ENCODE measurements around the gene VPS41. TPM values are rescaled to one million over a fixed set of nuclear protein-coding genes. Genes with fewer than 3 reads are reported as not detected.

VPS41 gene
- total and polyA plus RNA-seq, 11 donors, result 6.0 to 55.8 (median 42.8) TPM

DNA sequence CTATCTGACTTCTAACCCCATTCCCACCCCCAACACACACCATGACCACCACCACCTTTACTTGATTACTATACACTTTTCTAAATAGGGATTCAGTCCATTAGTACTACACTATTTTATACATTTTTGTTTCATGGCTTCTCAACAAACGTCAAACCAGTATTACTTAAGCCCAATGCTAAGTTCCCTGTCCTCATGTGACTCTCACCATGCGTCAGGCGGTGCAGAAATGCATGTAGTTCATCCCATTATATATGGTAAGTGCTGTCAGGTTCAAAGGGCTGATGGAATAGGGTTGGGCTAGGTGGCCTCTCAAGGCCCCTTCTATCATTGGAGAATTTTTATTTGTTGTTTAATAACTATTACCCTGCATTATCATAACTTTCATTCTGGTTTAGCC lies 19.5 kb upstream of the VPS41 start:
- intact Hi-C loops (cut with DNase I), result loop anchor here in 2 of 10 donors (5.0 to 10.0 kb wide), 2 partner anchors 134 to 396 kb away; no protein-coding TSS in a partner anchor
- WGBS, 4 donors, result 91 to 94% (median 93%) methylated on average over 3 of the region's 3 CpGs

GRCh38 chr7:38927751-38928150 lies 18.8 kb upstream of the VPS41 start:
- no peak for DNase-seq
- Histone ChIP-seq H3K27me3 (peaks cover 0 to 5% (median 0%) of the 10 kb centered on the region in 9 donors), H3K9me3 (no peaks in the 10 kb centered on the region), H3K36me3 (no peaks in the 10 kb centered on the region), H3K27ac (no peak overlapping the region), H3K4me3 (no peak overlapping the region), H3K4me1 (no peaks in the 10 kb centered on the region)
- WGBS, 4 donors, result 70 to 76% (median 71%) methylated on average over 5 of the region's 5 CpGs
- intact Hi-C loops (cut with DNase I), result loop anchor here in 2 of 10 donors (5.0 to 10.0 kb wide), 2 partner anchors 133 to 395 kb away; no protein-coding TSS in a partner anchor
- ATAC-seq, result no peak
- TF ChIP-seq POLR2A (IDR thresholded peaks at IDR 0.05) (no peak), CTCF (IDR thresholded peaks at IDR 0.05) (no peak)

More for the DNA sequence above, 19.5 kb upstream of the VPS41 start:
- H3K4me1 ChIP-seq, result no peaks in the 10 kb centered on the region
- DNase-seq (no peak), ATAC-seq (no peak)
- no peak overlapping the region for H3K4me3 ChIP-seq
- peaks cover 0 to 5% (median 0%) of the 10 kb centered on the region in 9 donors for H3K27me3 ChIP-seq
- H3K9me3 ChIP-seq, result no peaks in the 10 kb centered on the region
- no peak overlapping the region for H3K27ac ChIP-seq
- TF ChIP-seq CTCF (IDR thresholded peaks at IDR 0.05) (no peak), POLR2A (IDR thresholded peaks at IDR 0.05) (no peak)
- no peaks in the 10 kb centered on the region for H3K36me3 ChIP-seq

- Histone ChIP-seq H3K27me3 (peaks cover 0 to 3% (median 0%) of the 10 kb centered on the region in 9 donors), H3K36me3 (no peaks in the 10 kb centered on the region), H3K27ac (no peak overlapping the region), H3K4me3 (no peak overlapping the region), H3K9me3 (no peaks in the 10 kb centered on the region), H3K4me1 (no peaks in the 10 kb centered on the region)
- intact Hi-C loops (cut with DNase I), result loop anchor here in 1 of 10 donors (10.0 kb wide), 1 partner anchor 126 kb away; no protein-coding TSS in a partner anchor
- ATAC-seq, result no peak
- 72 to 82% (median 80%) methylated on average over 3 of the region's 3 CpGs for WGBS, 4 donors
- no peak for TF ChIP-seq CTCF (IDR thresholded peaks at IDR 0.05)
- no peak for TF ChIP-seq POLR2A (IDR thresholded peaks at IDR 0.05)
- DNase-seq, result no peak
Measured at GRCh38 chr7:38920731-38921130, 11.7 kb upstream of the VPS41 start.

DNA sequence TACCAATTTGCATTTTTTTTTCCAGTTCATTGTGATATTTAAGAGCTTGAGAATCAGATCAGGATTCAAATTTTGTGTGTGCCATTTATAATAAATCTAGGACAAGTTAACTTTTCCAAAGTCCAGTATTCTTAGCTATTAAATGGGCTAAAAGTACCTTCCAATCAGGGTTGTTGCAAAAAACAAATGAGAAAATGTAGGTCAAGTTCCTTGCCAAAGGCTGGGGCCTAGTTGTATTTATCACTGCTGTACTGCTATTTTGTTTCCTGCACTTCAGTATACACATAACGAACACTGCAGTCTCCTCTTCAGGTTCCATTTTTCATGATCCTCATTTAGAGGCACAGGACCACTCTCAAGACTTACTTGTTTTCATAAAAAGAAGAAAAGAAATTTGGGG lies 7.4 kb upstream of the VPS41 start:
- TF ChIP-seq POLR2A (IDR thresholded peaks at IDR 0.05) (no peak), CTCF (IDR thresholded peaks at IDR 0.05) (no peak)
- WGBS, 4 donors, result 72 to 85% (median 78%) methylated on average over 1 of the region's 1 CpG

More for the DNA sequence above, 7.4 kb upstream of the VPS41 start:
- no peak for ATAC-seq
- DNase-seq, result no peak
- intact Hi-C loops (cut with DNase I), result no loop called here
- H3K9me3 ChIP-seq, result no peaks in the 10 kb centered on the region
- H3K4me1 ChIP-seq, result no peaks in the 10 kb centered on the region
- H3K4me3 ChIP-seq, result no peak overlapping the region
- no peaks in the 10 kb centered on the region for H3K36me3 ChIP-seq
- no peaks in the 10 kb centered on the region for H3K27me3 ChIP-seq
- H3K27ac ChIP-seq, result no peak overlapping the region
